HG03135 (cell line): ENCODE results near the gene PRXL2B.
A peak's percentile ranks its signal among the peaks of the same experiment; 100 is the strongest.
"Not testable (repeated sequence)": the region's sequence is repeated elsewhere in the genome, so short reads cannot be mapped to it uniquely, and the experiment has no call there.

Experiments
- ATAC-seq: cut with Tn5 transposase; IDR thresholded peaks from one replicate; pipeline ENCODE4 v1.9.1; 2021; ENCODE audit warnings: mild to moderate bottlenecking, moderate library complexity; ENCODE audit not compliant: unreplicated experiment

PRXL2B gene

GRCh38 chr1:2550309-2550861 is 36.2 kb upstream of the PRXL2B start:
- not testable (repeated sequence) for ATAC-seq

- ATAC-seq = not testable (repeated sequence)
Observed at GRCh38 chr1:2551544-2551943, 35.0 kb upstream of the PRXL2B start.

- ATAC-seq = no peak
Observed at GRCh38 chr1:2552189-2552588, 34.4 kb upstream of the PRXL2B start.

- ATAC-seq = not testable (repeated sequence)
Observed at GRCh38 chr1:2553076-2553475, 33.5 kb upstream of the PRXL2B start.

GRCh38 chr1:2553871-2554620 is 32.5 kb upstream of the PRXL2B start:
- ATAC-seq = no peak

- ATAC-seq = no peak
Observed at GRCh38 chr1:2554621-2555387, 31.8 kb upstream of the PRXL2B start.

- ATAC-seq = peak; percentile 31
Observed at GRCh38 chr1:2555634-2556276, 30.8 kb upstream of the PRXL2B start.

GRCh38 chr1:2556277-2556677 is 30.3 kb upstream of the PRXL2B start, which contains the start of gene TNFRSF14:
Gene TNFRSF14, plus strand, starts transcription at chr1:2556371. Its CDS starts 294 bp downstream, at chr1:2556665.
- peak; percentile 45 for ATAC-seq

- ATAC-seq = peak; percentile 16
Observed at GRCh38 chr1:2556678-2557481, 29.7 kb upstream of the PRXL2B start.

- no peak for ATAC-seq
Observed at GRCh38 chr1:2557482-2558400, 28.8 kb upstream of the PRXL2B start.

GRCh38 chr1:2558420-2558819 is 28.2 kb upstream of the PRXL2B start:
- no peak for ATAC-seq

GRCh38 chr1:2558861-2559260 is 27.7 kb upstream of the PRXL2B start:
- no peak for ATAC-seq

- no peak for ATAC-seq
Observed at GRCh38 chr1:2559509-2560298, 26.9 kb upstream of the PRXL2B start.

- no peak for ATAC-seq
Observed at GRCh38 chr1:2560299-2561073, 26.1 kb upstream of the PRXL2B start.

GRCh38 chr1:2561446-2561845 is 25.1 kb upstream of the PRXL2B start:
- no peak for ATAC-seq

GRCh38 chr1:2561898-2562895 is 24.4 kb upstream of the PRXL2B start:
- no peak for ATAC-seq

GRCh38 chr1:2563205-2563604 is 23.4 kb upstream of the PRXL2B start:
- ATAC-seq = no peak
